GM19035 (cell line): Measurements from ENCODE around the gene CDC7.

Experiments
- ATAC-seq: cut with Tn5 transposase; IDR thresholded peaks from one replicate; pipeline ENCODE4 v1.9.1; 2021; ENCODE audit not compliant: unreplicated experiment

Gene CDC7

DNA sequence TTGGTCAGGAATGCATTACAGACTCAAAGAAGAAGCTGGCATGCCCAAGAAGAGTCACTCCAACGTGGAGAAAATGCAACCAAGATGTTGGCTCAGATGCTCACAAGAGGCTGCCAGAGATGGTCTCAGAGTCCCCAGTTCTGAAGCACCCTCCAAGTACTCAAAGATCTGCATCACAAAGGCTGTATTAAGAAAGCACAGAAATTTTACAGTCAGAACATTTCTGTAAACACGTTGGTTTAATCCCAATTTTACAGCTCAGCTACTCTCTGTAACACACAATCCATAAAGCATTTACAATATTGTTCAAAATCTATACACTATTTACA lies 69.4 kb downstream of the CDC7 start:
- ATAC-seq = no peak

DNA sequence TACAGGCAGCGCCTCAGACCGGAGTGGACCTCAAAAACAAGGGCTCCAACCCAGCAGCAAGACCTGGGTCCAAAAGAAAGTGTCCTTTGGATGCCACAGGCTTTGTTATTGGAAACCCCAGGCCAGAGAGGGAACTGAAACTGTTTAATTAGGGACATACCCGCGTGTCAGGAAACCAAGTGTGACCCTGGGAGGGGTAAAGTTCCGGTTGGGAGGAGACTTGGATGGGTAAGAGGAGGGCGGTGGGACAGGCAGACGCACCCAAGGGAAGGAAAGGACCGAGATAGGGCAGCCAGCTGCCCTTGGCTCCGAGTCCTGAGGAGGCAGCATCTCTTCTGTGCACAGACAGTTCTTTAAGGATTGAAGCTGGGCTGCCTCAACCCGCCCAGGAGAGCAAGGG lies 71.4 kb downstream of the CDC7 start:
- peak; percentile 84 for ATAC-seq
